ENCODE measurements around the gene GPR162.

DNA sequence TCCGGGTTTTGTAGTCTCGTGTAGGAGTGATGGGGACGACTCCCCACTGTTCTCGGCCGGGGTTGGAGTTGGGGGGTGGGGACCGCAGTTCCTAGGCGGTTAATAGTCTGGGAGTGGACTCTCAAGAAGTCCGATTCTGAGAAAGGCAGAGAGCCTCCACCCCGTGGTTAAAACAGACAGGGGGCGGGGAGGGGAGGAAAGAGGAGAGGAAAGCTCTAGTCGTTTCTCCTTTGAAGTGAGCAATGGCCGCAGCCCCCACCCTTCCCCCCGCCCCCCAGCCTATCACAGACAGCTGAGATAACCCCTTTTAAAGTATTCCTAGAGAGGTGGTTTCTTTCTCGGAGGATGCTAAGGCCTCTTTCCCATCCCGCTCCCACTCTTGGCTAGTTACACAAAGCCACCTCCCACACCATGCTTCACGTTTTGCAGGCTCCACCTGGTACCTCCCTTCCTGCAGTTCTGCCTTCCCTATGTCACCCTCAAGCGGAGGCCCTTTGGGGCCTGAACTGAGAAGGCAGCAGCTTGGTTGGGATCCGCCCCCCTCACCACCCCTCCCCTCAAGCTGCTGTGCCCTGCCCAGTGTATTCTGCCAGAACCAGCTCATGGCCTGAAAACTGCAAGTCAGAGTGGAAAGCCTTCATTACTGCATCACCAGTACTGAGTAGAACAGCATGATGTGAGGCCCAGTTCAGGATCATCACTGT is 31.2 kb downstream of the GPR162 start:
- peak; percentile 11 for TF ChIP-seq POLR2AphosphoS5 (IDR thresholded peaks at IDR 0.05)
- TF ChIP-seq CTCF (IDR thresholded peaks at IDR 0.05; ENCODE audit: poor library complexity, severe bottlenecking) = no peak
- TF ChIP-seq EZH2 (IDR thresholded peaks at IDR 0.05; ENCODE audit: borderline replicate concordance, insufficient read depth, low read length, poor library complexity, severe bottlenecking) = no peak
- peak; percentile 26 for TF ChIP-seq REST (IDR thresholded peaks at IDR 0.05; ENCODE audit: borderline replicate concordance)
- no peak for TF ChIP-seq EP300 (conservative IDR thresholded peaks at IDR 0.05; ENCODE audit: poor library complexity, severe bottlenecking)
- TF ChIP-seq TAF1 (IDR thresholded peaks at IDR 0.05; ENCODE audit: low read depth) = peak; percentile 67
- TF ChIP-seq RAD21 (conservative IDR thresholded peaks at IDR 0.05) = no peak

All from neural cell (in vitro differentiated cells).